Measurements from ENCODE around the gene ZNF136.

DNA sequence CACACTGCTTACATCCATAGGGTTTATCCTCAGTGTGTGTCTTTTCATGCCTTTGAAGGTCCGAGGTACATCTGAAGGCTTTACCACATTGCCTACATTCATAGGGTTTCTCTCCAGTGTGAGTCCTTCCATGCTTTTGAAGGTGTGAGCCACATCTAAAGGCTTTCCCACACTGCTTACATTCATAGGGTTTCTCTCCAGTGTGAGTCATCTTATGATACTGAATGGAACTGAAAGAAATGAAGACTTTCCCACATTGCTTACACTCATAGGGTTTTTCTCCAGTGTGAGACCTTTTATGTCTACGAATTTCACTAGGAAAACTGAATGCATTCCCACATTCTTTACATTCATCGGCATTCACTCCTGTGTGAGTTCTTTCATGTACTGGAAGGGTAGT, 29.8 kb upstream of the ZNF136 start:
- TF ChIP-seq POLR2A (IDR thresholded peaks at IDR 0.05; ENCODE audit: low read depth, low read length) (no peak), JUN (IDR thresholded peaks at IDR 0.05; ENCODE audit: borderline replicate concordance, insufficient read depth, insufficient read length, low read depth) (no peak), MYC (IDR thresholded peaks at IDR 0.05; ENCODE audit: low read depth, low read length) (no peak), FOS (IDR thresholded peaks at IDR 0.05; ENCODE audit: borderline replicate concordance, insufficient read depth, low read length) (no peak), POLR2AphosphoS5 (IDR thresholded peaks at IDR 0.05; ENCODE audit: insufficient read depth, low read depth, low read length) (no peak), EZH2 (IDR thresholded peaks at IDR 0.05; ENCODE audit: borderline replicate concordance, low read depth, low read length, severe bottlenecking) (no peak), GATA2 (IDR thresholded peaks at IDR 0.05; ENCODE audit: insufficient read depth, insufficient read length, low read depth, low read length) (no peak)
- TF ChIP-seq, protein P1, sequence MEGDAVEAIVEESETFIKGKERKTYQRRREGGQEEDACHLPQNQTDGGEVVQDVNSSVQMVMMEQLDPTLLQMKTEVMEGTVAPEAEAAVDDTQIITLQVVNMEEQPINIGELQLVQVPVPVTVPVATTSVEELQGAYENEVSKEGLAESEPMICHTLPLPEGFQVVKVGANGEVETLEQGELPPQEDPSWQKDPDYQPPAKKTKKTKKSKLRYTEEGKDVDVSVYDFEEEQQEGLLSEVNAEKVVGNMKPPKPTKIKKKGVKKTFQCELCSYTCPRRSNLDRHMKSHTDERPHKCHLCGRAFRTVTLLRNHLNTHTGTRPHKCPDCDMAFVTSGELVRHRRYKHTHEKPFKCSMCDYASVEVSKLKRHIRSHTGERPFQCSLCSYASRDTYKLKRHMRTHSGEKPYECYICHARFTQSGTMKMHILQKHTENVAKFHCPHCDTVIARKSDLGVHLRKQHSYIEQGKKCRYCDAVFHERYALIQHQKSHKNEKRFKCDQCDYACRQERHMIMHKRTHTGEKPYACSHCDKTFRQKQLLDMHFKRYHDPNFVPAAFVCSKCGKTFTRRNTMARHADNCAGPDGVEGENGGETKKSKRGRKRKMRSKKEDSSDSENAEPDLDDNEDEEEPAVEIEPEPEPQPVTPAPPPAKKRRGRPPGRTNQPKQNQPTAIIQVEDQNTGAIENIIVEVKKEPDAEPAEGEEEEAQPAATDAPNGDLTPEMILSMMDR (IDR thresholded peaks at IDR 0.05; ENCODE audit: extremely low read depth in 1 of 2, insufficient read depth in 1 of 2, low read depth in 1 of 2, low read length in 2 of 2), result no peak
- TF ChIP-seq, protein P2, sequence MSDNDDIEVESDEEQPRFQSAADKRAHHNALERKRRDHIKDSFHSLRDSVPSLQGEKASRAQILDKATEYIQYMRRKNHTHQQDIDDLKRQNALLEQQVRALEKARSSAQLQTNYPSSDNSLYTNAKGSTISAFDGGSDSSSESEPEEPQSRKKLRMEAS (IDR thresholded peaks at IDR 0.05; ENCODE audit: insufficient read depth, insufficient read length), result no peak
